Transverse colon (tissue), 4 donors: ENCODE data around the gene OR2S2. TPM values are rescaled to one million over a fixed set of nuclear protein-coding genes. Genes with fewer than 3 reads are reported as not detected.

Experiments
- DNase-seq: peaks from one replicate; pipeline ENCODE4 v3.0.0-alpha.2; 2019
- H3K27ac ChIP-seq, 4 donors: fragments of 200-600 bp; sonication (generic); 2 replicates each; pipeline ENCODE4 v1.5.1; 2016 to 2018; ENCODE audit warnings: inconsistent platforms in 4 of 4
- H3K27me3 ChIP-seq: fragments of 200-600 bp; sonication (generic); 2 replicates; pipeline ENCODE4 v1.5.1; 2017; ENCODE audit warnings: inconsistent platforms
- H3K36me3 ChIP-seq, 4 donors: fragments of 200-600 bp; sonication (generic); 2 replicates each; pipeline ENCODE4 v1.5.1; 2017 to 2019; ENCODE audit warnings: inconsistent platforms in 4 of 4
- H3K4me1 ChIP-seq, 4 donors: fragments of 200-600 bp; sonication (generic); 2 replicates each; pipeline ENCODE4 v1.5.1; 2017 to 2020; ENCODE audit warnings: inconsistent platforms in 4 of 4
- H3K4me3 ChIP-seq, 4 donors: fragments of 200-600 bp; sonication (generic); 1 replicate in 1 of 4; 2 replicates in 3 of 4; pipeline versions ENCODE4 v1.5.1 to v1.6.1; 2017 to 2019; ENCODE audit warnings: inconsistent platforms in 4 of 4
- H3K9me3 ChIP-seq, 2 donors: fragments of 200-600 bp; sonication (generic); 2 replicates each; pipeline ENCODE4 v1.5.1; 2017 to 2019; ENCODE audit warnings: inconsistent platforms in 2 of 2
- EP300 ChIP-seq: sonication (generic); formaldehyde crosslinking; IDR thresholded peaks from one replicate; pipeline ENCODE4 v1.6.1; 2017; ENCODE audit warnings: antibody characterized with exemption, low read depth
- POLR2A ChIP-seq: fragments of 450-650 bp; IDR thresholded peaks from one replicate; pipeline ENCODE4 v1.6.1; 2016; ENCODE audit warnings: antibody characterized with exemption, mild to moderate bottlenecking, moderate library complexity
- POLR2AphosphoS5 ChIP-seq, 3 donors: sonication (generic); formaldehyde crosslinking; IDR thresholded peaks; one replicate each; pipeline ENCODE4 v1.6.1; 2016; ENCODE audit warnings: antibody characterized with exemption in 3 of 3
- WGBS, 2 donors: methylation state at CpG; one replicate each; pipeline ENCODE4 v1.1.5; 2018; ENCODE audit warnings: low coverage in 1 of 2; 5-methylcytosine and 5-hydroxymethylcytosine counted together
- in situ Hi-C, 4 donors: fragments of 200-750 bp; cut with MboI; loops; one replicate each; pipeline versions ENCODE4 v1.15.0 to v1.15.1; 2017; ENCODE audit warnings: low sequenced_read_pairs in 3 of 4, low pct_ligation_motif_present in 1 of 4, low pct_unique_long_range_greater_than_20kb in 1 of 4
- intact Hi-C: fragments of 100-400 bp; cut with DNase I; formaldehyde crosslinking; loops from one replicate; pipeline ENCODE4 v1.15.1; 2023; ENCODE audit warnings: low total_unique reads
- total RNA-seq, 4 donors: library from RNA; depleted of rRNA; stranded (reverse); fragments of >200 nt; gene quantifications; one replicate each; pipeline ENCODE4 v1.1.0, GENCODE V29; 2016
- TF ChIP-seq, protein P1 (sequence below), 5 experiments: fragments of 200-600 bp in 3 of 5; fragments of 450-650 bp in 2 of 5; sonication (generic) in 3 of 5; IDR thresholded peaks; 1 replicate in 2 of 5; 2 replicates in 3 of 5; pipeline ENCODE4 v1.5.1; 2016 to 2017; ENCODE audit warnings: antibody characterized with exemption in 5 of 5, inconsistent platforms in 3 of 5, mild to moderate bottlenecking in 2 of 5, moderate library complexity in 1 of 5

The OR2S2 gene
- total RNA-seq, 4 donors from 2014 or later, result not detected

DNA sequence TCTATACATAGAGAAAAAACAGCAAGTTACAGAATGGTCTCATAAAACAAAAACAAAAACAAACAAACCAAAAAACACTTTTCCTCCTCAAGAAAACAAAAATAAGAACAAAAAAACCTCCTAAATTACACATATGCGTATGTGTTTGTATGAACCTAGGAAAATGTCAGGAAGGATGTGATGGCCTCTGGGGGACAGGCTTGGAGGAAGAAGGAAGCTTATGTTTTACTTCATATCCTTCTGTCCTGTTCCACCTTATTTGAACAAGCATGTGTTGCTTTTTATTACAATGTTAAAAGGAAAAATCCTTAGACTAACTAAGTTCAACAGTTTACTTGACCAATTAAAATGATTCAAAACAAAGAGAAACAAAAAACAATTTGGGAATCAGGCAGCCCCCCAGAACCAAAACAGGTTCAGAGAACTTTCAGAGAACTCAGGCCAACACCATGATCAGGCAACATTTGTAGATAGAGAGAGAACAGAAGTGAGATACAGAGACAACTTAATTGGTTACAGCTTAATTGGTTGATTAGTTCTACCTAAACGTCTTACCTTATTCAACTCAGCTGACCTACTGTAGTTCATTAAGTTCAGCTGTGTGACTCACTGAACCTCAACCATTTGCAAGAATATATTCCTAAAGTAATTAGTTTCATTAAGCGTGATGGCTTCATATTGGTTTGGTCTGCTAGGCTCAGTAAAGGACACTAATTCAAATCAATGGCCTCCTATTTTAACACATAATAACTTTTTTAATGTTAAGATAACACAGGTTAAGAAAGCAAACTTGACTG lies 38.5 kb downstream of the OR2S2 start:
- Histone ChIP-seq H3K27me3 (no peaks in the 10 kb centered on the region), H3K9me3 (no peaks in the 10 kb centered on the region), H3K4me3 (no peak overlapping the region), H3K27ac (peak overlapping the region; percentile 86 to 89 (median 88)), H3K4me1 (peaks cover 12 to 89% (median 73%) of the 10 kb centered on the region in 4 donors), H3K36me3 (no peaks in the 10 kb centered on the region)
- 48 to 56% methylated on average over 3 of the region's 3 CpGs for WGBS, 2 donors
- TF ChIP-seq, protein P1, sequence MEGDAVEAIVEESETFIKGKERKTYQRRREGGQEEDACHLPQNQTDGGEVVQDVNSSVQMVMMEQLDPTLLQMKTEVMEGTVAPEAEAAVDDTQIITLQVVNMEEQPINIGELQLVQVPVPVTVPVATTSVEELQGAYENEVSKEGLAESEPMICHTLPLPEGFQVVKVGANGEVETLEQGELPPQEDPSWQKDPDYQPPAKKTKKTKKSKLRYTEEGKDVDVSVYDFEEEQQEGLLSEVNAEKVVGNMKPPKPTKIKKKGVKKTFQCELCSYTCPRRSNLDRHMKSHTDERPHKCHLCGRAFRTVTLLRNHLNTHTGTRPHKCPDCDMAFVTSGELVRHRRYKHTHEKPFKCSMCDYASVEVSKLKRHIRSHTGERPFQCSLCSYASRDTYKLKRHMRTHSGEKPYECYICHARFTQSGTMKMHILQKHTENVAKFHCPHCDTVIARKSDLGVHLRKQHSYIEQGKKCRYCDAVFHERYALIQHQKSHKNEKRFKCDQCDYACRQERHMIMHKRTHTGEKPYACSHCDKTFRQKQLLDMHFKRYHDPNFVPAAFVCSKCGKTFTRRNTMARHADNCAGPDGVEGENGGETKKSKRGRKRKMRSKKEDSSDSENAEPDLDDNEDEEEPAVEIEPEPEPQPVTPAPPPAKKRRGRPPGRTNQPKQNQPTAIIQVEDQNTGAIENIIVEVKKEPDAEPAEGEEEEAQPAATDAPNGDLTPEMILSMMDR (IDR thresholded peaks at IDR 0.05), result no peak
- TF ChIP-seq POLR2A, result no peak
- TF ChIP-seq EP300, result no peak
- TF ChIP-seq POLR2AphosphoS5 (IDR thresholded peaks at IDR 0.05), result no peak
- intact Hi-C loops, result no loop called here
- no peak for DNase-seq
- in situ Hi-C loops, result no loop called here

DNA sequence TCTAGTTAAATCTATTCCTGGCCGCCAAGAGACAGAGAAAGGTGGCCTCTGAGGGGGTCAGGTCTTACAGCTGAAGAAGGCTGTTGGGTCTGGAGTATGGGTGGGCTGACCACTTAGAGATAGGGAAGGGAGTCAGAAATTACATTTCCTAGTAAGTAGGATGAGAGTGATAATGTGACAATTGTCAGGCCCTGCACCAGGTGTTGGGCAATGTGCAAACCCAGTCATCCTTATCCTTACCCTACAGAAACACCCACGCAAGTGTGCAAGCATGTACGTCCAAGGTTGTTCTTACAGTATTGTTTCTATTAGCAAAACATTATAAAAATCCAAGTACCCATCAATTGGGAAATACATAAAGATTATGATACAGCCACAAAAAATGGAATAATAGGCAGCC lies 39.2 kb downstream of the OR2S2 start:
- no peaks in the 10 kb centered on the region for H3K9me3 ChIP-seq
- TF ChIP-seq, protein P1 (IDR thresholded peaks at IDR 0.05), result no peak
- TF ChIP-seq EP300, result no peak
- no peak for TF ChIP-seq POLR2AphosphoS5 (IDR thresholded peaks at IDR 0.05)
- TF ChIP-seq POLR2A, result no peak
- intact Hi-C loops, result no loop called here
- in situ Hi-C loops, result no loop called here
- no peak for DNase-seq
- H3K4me1 ChIP-seq, result peaks cover 12 to 84% (median 70%) of the 10 kb centered on the region in 4 donors
- H3K4me3 ChIP-seq, result no peak overlapping the region
- no peaks in the 10 kb centered on the region for H3K36me3 ChIP-seq
- H3K27ac ChIP-seq, result peak overlapping the region; percentile 86 to 89 (median 88)
- H3K27me3 ChIP-seq, result no peaks in the 10 kb centered on the region
- WGBS, 2 donors, result 76 to 89% methylated on average over 1 to 3 of the region's 3 CpGs

DNA sequence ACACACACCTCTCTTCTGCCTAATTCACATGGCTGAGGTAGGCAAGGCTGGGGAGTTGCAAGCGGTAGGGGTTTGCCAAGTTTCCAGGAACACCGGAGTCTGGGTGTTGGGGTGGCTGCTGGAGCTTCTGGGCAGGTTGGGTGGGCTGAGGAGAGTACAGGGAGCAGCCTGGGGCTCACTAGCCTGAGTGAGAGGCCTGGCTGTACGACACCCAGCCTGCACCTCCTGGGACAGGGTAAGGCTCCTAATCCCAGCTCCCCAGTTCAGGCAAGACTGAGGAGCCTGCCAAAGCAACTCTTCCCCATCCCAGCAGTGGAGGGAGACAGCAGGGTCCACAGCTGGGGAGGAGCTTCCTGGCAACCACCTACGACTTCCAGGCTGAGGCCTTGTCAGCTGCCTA lies 40.7 kb downstream of the OR2S2 start:
- TF ChIP-seq, protein P1 (IDR thresholded peaks at IDR 0.05), result no peak
- TF ChIP-seq EP300, result no peak
- Histone ChIP-seq H3K4me1 (peaks cover 12 to 71% (median 59%) of the 10 kb centered on the region in 4 donors), H3K4me3 (no peak overlapping the region), H3K27me3 (no peaks in the 10 kb centered on the region), H3K36me3 (no peaks in the 10 kb centered on the region), H3K9me3 (no peaks in the 10 kb centered on the region), H3K27ac (peak overlapping the region; percentile 86 to 89 (median 88))
- intact Hi-C loops (no loop called here), in situ Hi-C loops (no loop called here)
- no peak for DNase-seq
- 84 to 88% methylated on average over 1 to 4 of the region's 4 CpGs for WGBS, 2 donors

DNA sequence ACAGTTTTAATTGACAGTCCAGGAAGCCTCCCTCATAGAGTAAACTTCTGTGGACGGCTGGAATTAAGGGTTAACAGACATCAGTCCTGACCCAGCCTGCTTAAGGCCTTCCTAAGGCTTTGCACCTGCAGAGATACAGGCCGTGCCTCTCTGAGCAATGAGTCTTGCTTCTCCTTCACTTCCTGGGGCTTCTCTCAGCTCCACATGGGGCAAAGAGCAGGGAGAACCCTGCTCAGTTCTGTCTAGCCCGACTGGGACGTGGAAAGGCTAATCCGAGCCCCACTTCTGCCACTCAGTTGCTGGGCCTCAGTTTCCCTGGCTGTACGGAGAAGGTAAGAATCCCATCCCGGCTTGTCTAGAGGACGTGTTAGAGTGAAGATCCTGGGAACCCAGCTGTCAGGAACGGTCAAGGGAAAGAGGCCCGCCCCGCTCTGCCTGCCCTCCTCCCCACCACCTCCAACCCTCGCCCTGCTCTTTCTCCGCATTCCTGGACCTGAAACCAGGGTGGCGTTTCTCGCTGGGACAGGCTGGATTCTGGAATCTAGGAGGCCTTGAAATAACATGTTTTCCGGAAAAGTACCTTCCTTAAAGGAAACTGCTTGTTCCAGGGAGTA lies 42.2 kb downstream of the OR2S2 start:
- H3K4me1 ChIP-seq, result peaks cover 23 to 77% (median 62%) of the 10 kb centered on the region in 4 donors
- no peaks in the 10 kb centered on the region for H3K36me3 ChIP-seq
- no peak for DNase-seq
- 49 to 70% methylated on average over 5 to 16 of the region's 16 CpGs for WGBS, 2 donors
- TF ChIP-seq, protein P1 (IDR thresholded peaks at IDR 0.05), result no peak
- no peak for TF ChIP-seq POLR2A
- no peak for TF ChIP-seq POLR2AphosphoS5 (IDR thresholded peaks at IDR 0.05)
- TF ChIP-seq EP300, result no peak
- in situ Hi-C loops (no loop called here), intact Hi-C loops (no loop called here)
- H3K27me3 ChIP-seq, result no peaks in the 10 kb centered on the region
- H3K9me3 ChIP-seq, result no peaks in the 10 kb centered on the region
- H3K27ac ChIP-seq, result peak overlapping the region; percentile 86 to 89 (median 88)
- no peak overlapping the region for H3K4me3 ChIP-seq
